ENCODE results near the gene LHFPL2. TPM values are rescaled to one million over a fixed set of nuclear protein-coding genes. Genes with fewer than 3 reads are reported as not detected.
A peak's percentile ranks its signal among the peaks of the same experiment; 100 is the strongest.

The LHFPL2 gene
- total RNA-seq, 4 donors from 2014 or later, result 34.4 to 79.6 (median 51.5) TPM

DNA sequence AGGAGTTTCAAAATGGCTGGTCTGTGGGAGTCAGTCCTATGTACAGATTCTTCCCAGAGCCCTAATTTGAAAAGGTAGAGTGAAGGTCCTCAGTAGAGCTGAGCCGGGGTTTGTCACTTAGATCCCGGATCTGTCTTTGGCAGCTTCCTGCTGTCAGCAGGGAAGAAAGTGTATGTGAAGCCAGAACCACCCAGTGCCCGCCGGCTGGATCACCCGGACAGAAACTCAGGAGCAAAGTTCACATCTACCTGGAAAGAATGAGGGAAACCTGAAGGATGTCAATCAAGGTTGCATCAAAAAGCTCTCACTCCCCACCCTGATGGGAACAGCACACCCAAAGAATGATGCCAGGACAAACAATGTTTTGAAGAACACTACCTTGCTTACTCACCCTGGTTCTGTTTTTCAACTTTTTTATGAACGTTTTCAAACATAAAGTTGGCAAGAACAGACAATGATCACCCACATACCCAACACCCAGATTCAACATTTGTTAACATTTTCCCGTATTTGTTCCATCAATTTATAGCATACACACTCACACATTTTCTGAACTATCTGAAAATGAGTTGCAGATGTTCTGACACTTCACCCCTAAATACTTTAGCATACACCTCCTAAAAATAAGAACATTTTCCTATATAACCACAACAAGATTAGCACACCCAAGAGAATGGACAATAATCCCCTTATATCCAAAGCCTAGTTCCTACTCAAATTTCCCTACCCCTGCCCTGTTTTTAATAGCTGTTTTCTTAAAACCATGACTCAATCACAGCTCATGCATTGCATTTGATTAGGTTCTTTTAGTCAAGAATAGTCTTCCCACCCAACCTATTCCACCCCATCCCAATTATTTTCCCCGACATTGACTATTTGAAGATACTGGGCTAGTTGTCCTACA is 133.9 kb downstream of the LHFPL2 start:
- Histone ChIP-seq H3K36me3 (no peaks in the 10 kb centered on the region), H3K9me3 (no peaks in the 10 kb centered on the region), H3K27ac (no peak overlapping the region), H3K27me3 (no peaks in the 10 kb centered on the region), H3K4me3 (no peak overlapping the region), H3K4me1 (peaks cover 7 to 38% (median 19%) of the 10 kb centered on the region in 4 donors)
- in situ Hi-C loops (cut with MboI; ENCODE audit: low pct_ligation_motif_present in 1 of 4, low pct_unique_long_range_greater_than_20kb in 1 of 4, low sequenced_read_pairs in 3 of 4), result no loop called here
- TF ChIP-seq, protein P1, sequence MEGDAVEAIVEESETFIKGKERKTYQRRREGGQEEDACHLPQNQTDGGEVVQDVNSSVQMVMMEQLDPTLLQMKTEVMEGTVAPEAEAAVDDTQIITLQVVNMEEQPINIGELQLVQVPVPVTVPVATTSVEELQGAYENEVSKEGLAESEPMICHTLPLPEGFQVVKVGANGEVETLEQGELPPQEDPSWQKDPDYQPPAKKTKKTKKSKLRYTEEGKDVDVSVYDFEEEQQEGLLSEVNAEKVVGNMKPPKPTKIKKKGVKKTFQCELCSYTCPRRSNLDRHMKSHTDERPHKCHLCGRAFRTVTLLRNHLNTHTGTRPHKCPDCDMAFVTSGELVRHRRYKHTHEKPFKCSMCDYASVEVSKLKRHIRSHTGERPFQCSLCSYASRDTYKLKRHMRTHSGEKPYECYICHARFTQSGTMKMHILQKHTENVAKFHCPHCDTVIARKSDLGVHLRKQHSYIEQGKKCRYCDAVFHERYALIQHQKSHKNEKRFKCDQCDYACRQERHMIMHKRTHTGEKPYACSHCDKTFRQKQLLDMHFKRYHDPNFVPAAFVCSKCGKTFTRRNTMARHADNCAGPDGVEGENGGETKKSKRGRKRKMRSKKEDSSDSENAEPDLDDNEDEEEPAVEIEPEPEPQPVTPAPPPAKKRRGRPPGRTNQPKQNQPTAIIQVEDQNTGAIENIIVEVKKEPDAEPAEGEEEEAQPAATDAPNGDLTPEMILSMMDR (IDR thresholded peaks at IDR 0.05), result no peak
- TF ChIP-seq POLR2A (IDR thresholded peaks at IDR 0.05) (no peak), POLR2AphosphoS5 (IDR thresholded peaks at IDR 0.05) (no peak), EP300 (IDR thresholded peaks at IDR 0.05; ENCODE audit: low read depth) (no peak)
- intact Hi-C loops (cut with DNase I; ENCODE audit: low total_unique reads), result no loop called here
- DNase-seq, result peak; percentile 35
- 76 to 79% methylated on average over 3 to 8 of the region's 8 CpGs for WGBS, 2 donors (ENCODE audit: low coverage in 1 of 2)

DNA sequence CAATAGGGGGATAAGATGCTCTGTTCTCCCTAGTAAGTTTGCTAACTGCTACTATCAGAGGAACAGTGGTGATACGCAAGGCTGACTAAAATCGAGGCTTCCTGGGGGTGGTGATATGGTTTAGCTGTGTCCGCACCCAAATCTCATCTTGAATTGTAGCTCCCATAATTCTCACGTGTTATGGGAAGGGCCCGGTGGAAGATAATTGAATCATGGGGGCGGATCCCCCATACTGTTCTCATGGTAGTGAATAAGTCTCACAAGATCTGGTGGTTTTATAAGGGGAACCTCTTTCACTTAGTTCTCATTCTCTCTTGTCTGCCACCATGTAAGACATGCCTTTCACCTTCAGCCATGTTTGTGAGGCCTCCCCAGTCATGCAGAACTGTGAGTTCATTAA is 135.1 kb downstream of the LHFPL2 start:
- intact Hi-C loops (cut with DNase I; ENCODE audit: low total_unique reads), result no loop called here
- Histone ChIP-seq H3K36me3 (no peaks in the 10 kb centered on the region), H3K4me3 (no peak overlapping the region), H3K4me1 (peaks cover 3 to 29% (median 17%) of the 10 kb centered on the region in 4 donors), H3K9me3 (no peaks in the 10 kb centered on the region), H3K27ac (no peak overlapping the region), H3K27me3 (no peaks in the 10 kb centered on the region)
- TF ChIP-seq POLR2A (IDR thresholded peaks at IDR 0.05) (no peak), POLR2AphosphoS5 (IDR thresholded peaks at IDR 0.05) (no peak), EP300 (IDR thresholded peaks at IDR 0.05; ENCODE audit: low read depth) (no peak)
- TF ChIP-seq, protein P1 (IDR thresholded peaks at IDR 0.05), result no peak
- WGBS, 2 donors (ENCODE audit: low coverage in 1 of 2), result 86 to 92% methylated on average over 2 to 6 of the region's 6 CpGs
- no peak for DNase-seq
- in situ Hi-C loops (cut with MboI; ENCODE audit: low pct_ligation_motif_present in 1 of 4, low pct_unique_long_range_greater_than_20kb in 1 of 4, low sequenced_read_pairs in 3 of 4), result no loop called here

DNA sequence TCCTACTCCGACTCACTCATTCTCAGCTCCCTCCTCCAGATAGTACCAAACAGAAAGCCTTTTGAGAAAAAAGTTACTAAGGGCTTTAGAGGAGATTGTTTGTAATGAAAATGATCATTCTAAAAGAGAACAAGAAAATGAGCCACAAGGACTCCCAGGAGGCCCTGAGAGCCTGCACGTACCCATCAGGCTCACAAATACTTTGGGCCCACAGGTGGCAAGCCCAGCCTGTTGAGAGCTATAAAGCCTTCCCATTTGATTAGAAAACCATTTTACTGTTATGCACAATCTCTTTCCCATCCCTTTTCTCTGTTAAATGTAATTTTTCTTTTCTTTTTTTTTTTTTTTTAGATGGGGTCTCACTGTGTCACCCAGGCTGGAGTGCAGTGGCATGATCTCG is 136.1 kb downstream of the LHFPL2 start:
- TF ChIP-seq POLR2AphosphoS5 (IDR thresholded peaks at IDR 0.05) (no peak), POLR2A (IDR thresholded peaks at IDR 0.05) (no peak), EP300 (IDR thresholded peaks at IDR 0.05; ENCODE audit: low read depth) (no peak)
- TF ChIP-seq, protein P1 (IDR thresholded peaks at IDR 0.05), result no peak
- in situ Hi-C loops (cut with MboI; ENCODE audit: low pct_ligation_motif_present in 1 of 4, low pct_unique_long_range_greater_than_20kb in 1 of 4, low sequenced_read_pairs in 3 of 4) (no loop called here), intact Hi-C loops (cut with DNase I; ENCODE audit: low total_unique reads) (no loop called here)
- Histone ChIP-seq H3K27ac (no peak overlapping the region), H3K27me3 (no peaks in the 10 kb centered on the region), H3K4me3 (no peak overlapping the region), H3K36me3 (no peaks in the 10 kb centered on the region), H3K9me3 (no peaks in the 10 kb centered on the region), H3K4me1 (peaks cover 3 to 32% (median 12%) of the 10 kb centered on the region in 4 donors)
- no peak for DNase-seq
- WGBS, 2 donors (ENCODE audit: low coverage in 1 of 2), result 93 to 95% methylated on average over 2 to 3 of the region's 3 CpGs

DNA sequence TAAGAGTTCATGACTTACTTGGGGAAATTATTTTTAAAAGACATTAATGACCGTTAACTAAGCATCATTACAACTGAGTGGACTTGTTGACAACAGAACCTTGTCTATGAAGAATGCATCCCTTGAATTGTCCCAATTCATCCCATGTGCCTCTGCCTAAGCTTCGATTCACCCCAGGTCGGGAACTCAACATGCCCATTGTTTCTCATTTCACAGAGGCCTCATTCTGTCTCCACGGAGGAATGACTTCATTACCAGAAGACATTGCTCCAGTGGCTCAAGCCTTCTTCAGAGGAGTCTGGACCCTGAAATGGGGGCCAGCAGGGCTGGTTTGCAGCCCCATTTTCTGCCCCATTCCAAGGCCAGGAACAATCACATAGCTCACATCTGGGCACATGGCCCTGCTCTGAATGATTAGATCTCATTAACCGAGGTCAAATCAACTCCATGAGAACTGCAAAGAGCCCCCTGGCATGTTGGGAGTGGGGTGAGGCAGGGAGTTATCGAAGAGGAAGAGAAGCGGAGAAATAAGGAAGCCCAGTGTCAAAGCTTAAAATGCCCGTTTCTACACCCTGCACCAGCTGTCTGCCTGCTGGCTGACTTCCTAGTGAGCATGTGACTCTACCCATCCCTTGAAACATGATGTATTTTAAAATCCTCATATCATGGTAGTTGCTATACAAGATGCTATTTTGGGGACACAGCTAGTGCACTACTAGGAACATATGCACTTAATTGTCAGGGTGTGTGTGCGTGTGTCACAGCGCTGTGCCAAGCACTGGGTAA is 137.3 kb downstream of the LHFPL2 start:
- in situ Hi-C loops (cut with MboI; ENCODE audit: low pct_ligation_motif_present in 1 of 4, low pct_unique_long_range_greater_than_20kb in 1 of 4, low sequenced_read_pairs in 3 of 4), result no loop called here
- WGBS, 2 donors (ENCODE audit: low coverage in 1 of 2), result 80 to 83% methylated on average over 6 to 10 of the region's 10 CpGs
- H3K4me3 ChIP-seq, result no peak overlapping the region
- intact Hi-C loops (cut with DNase I; ENCODE audit: low total_unique reads), result no loop called here
- peaks cover 3 to 39% (median 12%) of the 10 kb centered on the region in 4 donors for H3K4me1 ChIP-seq
- TF ChIP-seq EP300 (IDR thresholded peaks at IDR 0.05; ENCODE audit: low read depth) (no peak), POLR2AphosphoS5 (IDR thresholded peaks at IDR 0.05) (no peak), POLR2A (IDR thresholded peaks at IDR 0.05) (no peak)
- TF ChIP-seq, protein P1 (IDR thresholded peaks at IDR 0.05), result no peak
- DNase-seq, result no peak
- H3K27me3 ChIP-seq, result no peaks in the 10 kb centered on the region
- peak overlapping the region; percentile 57 to 78 (median 67) for H3K27ac ChIP-seq
- H3K36me3 ChIP-seq, result no peaks in the 10 kb centered on the region
- no peaks in the 10 kb centered on the region for H3K9me3 ChIP-seq

Measured in transverse colon (tissue), 4 donors.